Activated T-helper 17 cell treated with anti-CD3 and anti-CD28 coated beads, Interleukin-2, amount 50 U/mL, for 72 hours (primary cell): ENCODE results near the gene DDIT3. TPM values are rescaled to one million over a fixed set of nuclear protein-coding genes. Genes with fewer than 3 reads are reported as not detected.
"Not testable (repeated sequence)": the region's sequence is repeated elsewhere in the genome, so short reads cannot be mapped to it uniquely, and the experiment has no call there.

Source experiments
- ATAC-seq: fragments of 150-1000 bp; cut with Tn5 transposase; replicated peaks from 2 replicates; pipeline ENCODE4 v1.10.0; 2021; ENCODE audit warnings: mild to moderate bottlenecking, moderate library complexity
- H3K27ac Mint-ChIP-seq: one replicate; pipeline ENCODE4 v1.8.0; 2022; ENCODE audit warnings: mixed read lengths
- H3K27me3 Mint-ChIP-seq: one replicate; pipeline ENCODE4 v1.8.0; 2022; ENCODE audit warnings: mixed read lengths
- H3K36me3 Mint-ChIP-seq: one replicate; pipeline ENCODE4 v1.8.0; 2022; ENCODE audit warnings: low read depth, mild to moderate bottlenecking, mixed read lengths
- H3K4me1 Mint-ChIP-seq: one replicate; pipeline ENCODE4 v1.8.0; 2022; ENCODE audit warnings: mixed read lengths
- H3K4me3 Mint-ChIP-seq: one replicate; pipeline ENCODE4 v1.8.0; 2022; ENCODE audit warnings: mild to moderate bottlenecking, mixed read lengths
- H3K9me3 Mint-ChIP-seq: one replicate; pipeline ENCODE4 v1.8.0; 2022; ENCODE audit warnings: mixed read lengths
- total RNA-seq, 2 donors: library from RNA; stranded (reverse); gene quantifications; one replicate each; pipeline ENCODE4 v1.2.3, GENCODE V29; 2022

DDIT3 gene
- 10 to 100 TPM; 14.2 to 25.3 TPM for total RNA-seq

GRCh38 chr12:57520053-57520818 lies at the start of gene DDIT3:
TSS of gene DDIT3 (minus strand) at chr12:57520514. CDS start at chr12:57517406, 3,108 bp downstream.
- Mint-ChIP-seq H3K36me3 (peaks cover 91% of the 10 kb centered on the region), H3K27ac (peak within 1 kb of the TSS; percentile 97), H3K27me3 (no peaks in the 10 kb centered on the region), H3K4me1 (peaks cover 31% of the 10 kb centered on the region), H3K4me3 (peak within 1 kb of the TSS; percentile 81), H3K9me3 (no peaks in the 10 kb centered on the region)
- peak; percentile 83 for ATAC-seq

- no peak overlapping the region for H3K4me3 Mint-ChIP-seq
- no peaks in the 10 kb centered on the region for H3K36me3 Mint-ChIP-seq
- no peaks in the 10 kb centered on the region for H3K4me1 Mint-ChIP-seq
- no peaks in the 10 kb centered on the region for H3K9me3 Mint-ChIP-seq
- peaks cover under 1% of the 10 kb centered on the region for H3K27me3 Mint-ChIP-seq
- ATAC-seq, result no peak
- no peak overlapping the region for H3K27ac Mint-ChIP-seq
Measured at GRCh38 chr12:57569858-57570257, 49.5 kb upstream of the DDIT3 start.

- no peak for ATAC-seq
- H3K4me1 Mint-ChIP-seq, result no peaks in the 10 kb centered on the region
Measured at GRCh38 chr12:57568838-57569237, 48.5 kb upstream of the DDIT3 start.

GRCh38 chr12:57564178-57564740 lies 43.9 kb upstream of the DDIT3 start:
- no peak for ATAC-seq
- Mint-ChIP-seq H3K9me3 (no peaks in the 10 kb centered on the region), H3K36me3 (no peaks in the 10 kb centered on the region), H3K27me3 (peaks cover 10% of the 10 kb centered on the region), H3K4me3 (no peak overlapping the region), H3K4me1 (no peaks in the 10 kb centered on the region), H3K27ac (no peak overlapping the region)

More at GRCh38 chr12:57568838-57569237, 48.5 kb upstream of the DDIT3 start:
- H3K9me3 Mint-ChIP-seq, result no peaks in the 10 kb centered on the region
- H3K36me3 Mint-ChIP-seq, result no peaks in the 10 kb centered on the region
- no peak overlapping the region for H3K4me3 Mint-ChIP-seq
- H3K27me3 Mint-ChIP-seq, result peaks cover 10% of the 10 kb centered on the region
- no peak overlapping the region for H3K27ac Mint-ChIP-seq

- Mint-ChIP-seq H3K36me3 (no peaks in the 10 kb centered on the region), H3K4me1 (no peaks in the 10 kb centered on the region), H3K27me3 (peaks cover 10% of the 10 kb centered on the region), H3K9me3 (no peaks in the 10 kb centered on the region), H3K27ac (no peak overlapping the region), H3K4me3 (no peak overlapping the region)
- ATAC-seq, result no peak
Measured at GRCh38 chr12:57563358-57563757, 43.0 kb upstream of the DDIT3 start.

GRCh38 chr12:57561117-57561516 lies 40.8 kb upstream of the DDIT3 start:
- not testable (repeated sequence) for H3K4me1 Mint-ChIP-seq, H3K27ac Mint-ChIP-seq, H3K4me3 Mint-ChIP-seq, H3K9me3 Mint-ChIP-seq, ATAC-seq, H3K27me3 Mint-ChIP-seq, H3K36me3 Mint-ChIP-seq

GRCh38 chr12:57560516-57560915 lies 40.2 kb upstream of the DDIT3 start:
- Mint-ChIP-seq H3K36me3 (no peaks in the 10 kb centered on the region), H3K4me3 (no peak overlapping the region), H3K4me1 (no peaks in the 10 kb centered on the region), H3K27ac (no peak overlapping the region), H3K27me3 (peaks cover 10% of the 10 kb centered on the region), H3K9me3 (no peaks in the 10 kb centered on the region)
- ATAC-seq, result no peak

- no peak overlapping the region for H3K27ac Mint-ChIP-seq
- no peaks in the 10 kb centered on the region for H3K36me3 Mint-ChIP-seq
- H3K27me3 Mint-ChIP-seq, result no peaks in the 10 kb centered on the region
- ATAC-seq, result no peak
- no peaks in the 10 kb centered on the region for H3K9me3 Mint-ChIP-seq
- H3K4me1 Mint-ChIP-seq, result no peaks in the 10 kb centered on the region
- no peak overlapping the region for H3K4me3 Mint-ChIP-seq
Measured at GRCh38 chr12:57558864-57559263, 38.5 kb upstream of the DDIT3 start.

- no peaks in the 10 kb centered on the region for H3K36me3 Mint-ChIP-seq
- H3K4me3 Mint-ChIP-seq, result no peak overlapping the region
- no peak overlapping the region for H3K27ac Mint-ChIP-seq
- peaks cover 5% of the 10 kb centered on the region for H3K4me1 Mint-ChIP-seq
- peaks cover 3% of the 10 kb centered on the region for H3K27me3 Mint-ChIP-seq
- no peaks in the 10 kb centered on the region for H3K9me3 Mint-ChIP-seq
- ATAC-seq, result no peak
Measured at GRCh38 chr12:57554897-57555296, 34.6 kb upstream of the DDIT3 start.

- ATAC-seq, result no peak
- peaks cover 6% of the 10 kb centered on the region for H3K4me1 Mint-ChIP-seq
- no peaks in the 10 kb centered on the region for H3K9me3 Mint-ChIP-seq
- no peak overlapping the region for H3K27ac Mint-ChIP-seq
- no peak overlapping the region for H3K4me3 Mint-ChIP-seq
- H3K27me3 Mint-ChIP-seq, result peaks cover 3% of the 10 kb centered on the region
- H3K36me3 Mint-ChIP-seq, result no peaks in the 10 kb centered on the region
Measured at GRCh38 chr12:57554453-57554852, 34.1 kb upstream of the DDIT3 start.

- Mint-ChIP-seq H3K4me3 (no peak overlapping the region), H3K4me1 (peaks cover 11% of the 10 kb centered on the region), H3K27me3 (peaks cover 3% of the 10 kb centered on the region), H3K36me3 (no peaks in the 10 kb centered on the region), H3K9me3 (no peaks in the 10 kb centered on the region), H3K27ac (no peak overlapping the region)
- no peak for ATAC-seq
Measured at GRCh38 chr12:57553343-57554202, 33.3 kb upstream of the DDIT3 start.

GRCh38 chr12:57552835-57553313 lies 32.6 kb upstream of the DDIT3 start:
- Mint-ChIP-seq H3K27ac (no peak overlapping the region), H3K4me1 (peaks cover 11% of the 10 kb centered on the region), H3K4me3 (no peak overlapping the region), H3K27me3 (peaks cover 3% of the 10 kb centered on the region), H3K36me3 (no peaks in the 10 kb centered on the region), H3K9me3 (no peaks in the 10 kb centered on the region)
- no peak for ATAC-seq

- Mint-ChIP-seq H3K9me3 (no peaks in the 10 kb centered on the region), H3K36me3 (no peaks in the 10 kb centered on the region), H3K4me3 (no peak overlapping the region), H3K4me1 (peaks cover 11% of the 10 kb centered on the region), H3K27me3 (peaks cover 3% of the 10 kb centered on the region), H3K27ac (no peak overlapping the region)
- no peak for ATAC-seq
Measured at GRCh38 chr12:57552306-57552651, 32.0 kb upstream of the DDIT3 start.

GRCh38 chr12:57551637-57552305 lies 31.5 kb upstream of the DDIT3 start:
- Mint-ChIP-seq H3K27me3 (peaks cover 3% of the 10 kb centered on the region), H3K36me3 (no peaks in the 10 kb centered on the region), H3K4me1 (peaks cover 11% of the 10 kb centered on the region), H3K9me3 (no peaks in the 10 kb centered on the region), H3K27ac (no peak overlapping the region), H3K4me3 (no peak overlapping the region)
- ATAC-seq, result no peak
